ENCODE results near the gene TIMM17B. TPM values are rescaled to one million over a fixed set of nuclear protein-coding genes. Genes with fewer than 3 reads are reported as not detected.
"Not testable (repeated sequence)": the region's sequence is repeated elsewhere in the genome, so short reads cannot be mapped to it uniquely, and the experiment has no call there.

TIMM17B gene
- total and polyA plus RNA-seq, 2 of the 8 experiments (the other 6 are each of a cell fraction or from before 2014, with no cell fraction given) = 77.8 to 246 TPM

- H2BK20ac ChIP-seq (ENCODE audit: low read length); FAIRE-seq: not testable (repeated sequence)
Observed at GRCh38 chrX:48854121-48854804, 43.3 kb downstream of the TIMM17B start.

GRCh38 chrX:48853494-48853893 lies 44.1 kb downstream of the TIMM17B start:
- H4K20me1 ChIP-seq (replicated peaks in 1 of 2; ENCODE audit: control insufficient read depth in 1 of 2, insufficient read depth in 2 of 2, low read length in 2 of 2); H2BK15ac ChIP-seq (ENCODE audit: low read length); H3K18ac ChIP-seq (ENCODE audit: extremely low read depth, low read length); H3K9me3 ChIP-seq (ENCODE audit: insufficient read depth in 2 of 2, low read depth in 1 of 2, low read length in 1 of 2); H2BK12ac ChIP-seq (ENCODE audit: low read depth, low read length); H3K27ac ChIP-seq (ENCODE audit: low read depth, low read length); DNase-seq (ENCODE audit: low read depth in 1 of 2, low spot score in 2 of 2); H4K8ac ChIP-seq (ENCODE audit: extremely low read depth, insufficient read depth, low read length); H3K79me1 ChIP-seq (ENCODE audit: low read depth, low read length); H3K4me1 ChIP-seq (replicated peaks in 1 of 4; ENCODE audit: control insufficient read depth in 3 of 4, insufficient read depth in 4 of 4, low read length in 3 of 4); H3K4me2 ChIP-seq (ENCODE audit: insufficient read depth in 1 of 2, low read depth in 2 of 2, low read length in 2 of 2); H2AK5ac ChIP-seq (ENCODE audit: low read depth, low read length); H4K5ac ChIP-seq (ENCODE audit: insufficient read length, low read depth, low read length); FAIRE-seq; H3K27me3 ChIP-seq (replicated peaks in 1 of 4; ENCODE audit: control insufficient read depth in 3 of 4, extremely low read depth in 1 of 4, insufficient read depth in 3 of 4, low read length in 3 of 4); H2BK120ac ChIP-seq (replicated peaks; ENCODE audit: low read depth, low read length); H2BK5ac ChIP-seq (ENCODE audit: low read depth, low read length); H4K91ac ChIP-seq (replicated peaks; ENCODE audit: insufficient read length, low read length); POLR2A ChIA-PET (ENCODE audit: partially characterized antibody); CTCF ChIA-PET (ENCODE audit: partially characterized antibody); H2AFZ ChIP-seq (ENCODE audit: low read length); H2BK20ac ChIP-seq (ENCODE audit: low read length); H3K9ac ChIP-seq (replicated peaks in 1 of 4; ENCODE audit: extremely low read depth in 1 of 4, low read depth in 3 of 4, low read length in 3 of 4); H3K79me2 ChIP-seq (ENCODE audit: control insufficient read depth in 1 of 2, insufficient read depth in 2 of 2, low read length in 2 of 2); H3K56ac ChIP-seq (replicated peaks; ENCODE audit: insufficient read length, low read depth, low read length); H3K23me2 ChIP-seq (ENCODE audit: low read depth, low read length); H3K4me3 ChIP-seq (ENCODE audit: extremely low read depth in 1 of 4, insufficient read depth in 2 of 4, low read depth in 3 of 4, low read length in 4 of 4); H3K14ac ChIP-seq (ENCODE audit: insufficient read length); H3K4ac ChIP-seq (replicated peaks; ENCODE audit: insufficient read length, low read depth, low read length); H3K23ac ChIP-seq (ENCODE audit: insufficient read length); H3K36me3 ChIP-seq (ENCODE audit: control insufficient read depth in 2 of 4, insufficient read depth in 4 of 4, low read length in 3 of 4): not testable (repeated sequence)

More at GRCh38 chrX:48854121-48854804, 43.3 kb downstream of the TIMM17B start:
- H3K4ac ChIP-seq (replicated peaks; ENCODE audit: insufficient read length, low read depth, low read length); POLR2A ChIA-PET (ENCODE audit: partially characterized antibody); CTCF ChIA-PET (ENCODE audit: partially characterized antibody); H3K56ac ChIP-seq (replicated peaks; ENCODE audit: insufficient read length, low read depth, low read length); H3K4me1 ChIP-seq (replicated peaks in 1 of 4; ENCODE audit: control insufficient read depth in 3 of 4, insufficient read depth in 4 of 4, low read length in 3 of 4); H3K4me2 ChIP-seq (ENCODE audit: insufficient read depth in 1 of 2, low read depth in 2 of 2, low read length in 2 of 2); H3K9ac ChIP-seq (replicated peaks in 1 of 4; ENCODE audit: extremely low read depth in 1 of 4, low read depth in 3 of 4, low read length in 3 of 4); H2BK5ac ChIP-seq (ENCODE audit: low read depth, low read length); H4K5ac ChIP-seq (ENCODE audit: insufficient read length, low read depth, low read length); H2AFZ ChIP-seq (ENCODE audit: low read length); H4K8ac ChIP-seq (ENCODE audit: extremely low read depth, insufficient read depth, low read length); H4K20me1 ChIP-seq (replicated peaks in 1 of 2; ENCODE audit: control insufficient read depth in 1 of 2, insufficient read depth in 2 of 2, low read length in 2 of 2); H3K27me3 ChIP-seq (replicated peaks in 1 of 4; ENCODE audit: control insufficient read depth in 3 of 4, extremely low read depth in 1 of 4, insufficient read depth in 3 of 4, low read length in 3 of 4); H3K14ac ChIP-seq (ENCODE audit: insufficient read length); H4K91ac ChIP-seq (replicated peaks; ENCODE audit: insufficient read length, low read length); H3K4me3 ChIP-seq (ENCODE audit: extremely low read depth in 1 of 4, insufficient read depth in 2 of 4, low read depth in 3 of 4, low read length in 4 of 4); H3K27ac ChIP-seq (ENCODE audit: low read depth, low read length); H2BK15ac ChIP-seq (ENCODE audit: low read length); H2BK12ac ChIP-seq (ENCODE audit: low read depth, low read length); H2AK5ac ChIP-seq (ENCODE audit: low read depth, low read length); H2BK120ac ChIP-seq (replicated peaks; ENCODE audit: low read depth, low read length); H3K18ac ChIP-seq (ENCODE audit: extremely low read depth, low read length); DNase-seq (ENCODE audit: low read depth in 1 of 2, low spot score in 2 of 2); H3K79me2 ChIP-seq (ENCODE audit: control insufficient read depth in 1 of 2, insufficient read depth in 2 of 2, low read length in 2 of 2); H3K9me3 ChIP-seq (ENCODE audit: insufficient read depth in 2 of 2, low read depth in 1 of 2, low read length in 1 of 2); H3K23me2 ChIP-seq (ENCODE audit: low read depth, low read length); H3K36me3 ChIP-seq (ENCODE audit: control insufficient read depth in 2 of 4, insufficient read depth in 4 of 4, low read length in 3 of 4); H3K23ac ChIP-seq (ENCODE audit: insufficient read length); H3K79me1 ChIP-seq (ENCODE audit: low read depth, low read length): not testable (repeated sequence)
- WGBS, 2 experiments (ENCODE audit: extremely low coverage in 1 of 2, insufficient coverage in 1 of 2, insufficient read length in 1 of 2, insufficient replicate concordance in 2 of 2, low coverage in 1 of 2, low lambda C conversion rate in 2 of 2, missing lambda C conversion rate in 1 of 2) = 94% methylated on average over 9 of the region's 12 CpGs; no CpG with 5 or more reads in 1 of the 2 experiments
